Measurements from ENCODE around the gene MCF2L. TPM values are rescaled to one million over a fixed set of nuclear protein-coding genes. Genes with fewer than 3 reads are reported as not detected.

Gene MCF2L
- total and polyA plus RNA-seq, 2 experiments from 2014 or later: 4.8 to 25.6 TPM

- no peak; a peak in 1 of 4 replicates for TF ChIP-seq CTCF (conservative IDR thresholded peaks at IDR 0.05; ENCODE audit: low read depth in 2 of 2)
- TF ChIP-seq STAT1 (IDR thresholded peaks at IDR 0.05; ENCODE audit: unreplicated experiment): no peak
- no peak for TF ChIP-seq EZH2phosphoT487 (IDR thresholded peaks at IDR 0.05; ENCODE audit: unreplicated experiment)
These were observed 160.5 kb downstream of the MCF2L start (continued) for GRCh38 chr13:113129480-113129879.

DNA sequence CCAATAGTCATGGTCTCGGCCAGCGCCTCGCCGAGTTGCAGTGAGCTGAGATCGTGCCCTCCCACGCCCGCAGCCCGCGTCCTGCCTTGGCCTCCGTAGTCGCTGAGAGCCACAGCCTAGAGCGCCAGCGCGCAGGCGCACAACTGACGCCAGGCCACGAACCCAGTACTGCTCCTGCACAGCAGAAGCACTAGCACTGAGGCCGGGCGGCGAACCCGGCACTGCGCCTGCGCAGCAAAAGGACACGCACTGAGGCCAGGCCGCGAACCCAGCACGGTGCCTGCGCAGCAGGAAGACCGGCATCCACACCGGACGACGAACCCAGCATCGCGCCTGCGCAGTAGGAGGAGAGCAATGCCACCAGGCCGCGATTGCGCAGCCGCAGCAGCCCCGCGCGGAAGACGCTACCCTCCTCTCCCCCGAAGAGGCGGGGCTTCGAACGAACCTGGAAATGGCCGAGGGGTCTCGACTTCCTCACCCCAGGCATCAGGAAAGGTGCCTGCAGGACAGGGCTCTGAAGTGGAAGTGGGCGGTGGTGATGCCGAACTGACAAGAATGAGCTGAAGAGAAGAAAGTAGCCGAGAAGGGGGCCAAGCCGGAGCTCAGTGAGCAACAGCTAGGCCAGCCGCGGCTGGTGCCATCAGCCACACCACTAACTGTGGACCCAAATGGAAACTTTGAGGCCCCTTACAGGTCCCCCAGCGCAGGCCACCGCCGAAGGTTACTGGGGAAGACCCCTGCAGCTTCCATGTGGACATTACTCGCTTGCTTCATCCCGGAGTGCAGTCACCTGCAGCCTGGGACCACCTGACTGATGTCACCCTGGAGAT lies 161.1 kb downstream of the MCF2L start:
- Mint-ChIP-seq H3K36me3 (ENCODE audit: low read depth) (no peaks in the 10 kb centered on the region), H3K4me1 (peaks cover 5% of the 10 kb centered on the region), H3K9me3 (no peaks in the 10 kb centered on the region), H3K4me3 (no peak overlapping the region), H3K27me3 (ENCODE audit: insufficient read depth, low read depth, poor library complexity) (peaks cover 8% of the 10 kb centered on the region), H3K27ac (no peak overlapping the region)
- Histone ChIP-seq H3K79me2 (replicated peaks; ENCODE audit: insufficient read depth) (no peaks in the 10 kb centered on the region), H3K36me3 (ENCODE audit: insufficient read depth) (no peaks in the 10 kb centered on the region), H3K9me2 (ENCODE audit: insufficient read depth) (no peaks in the 10 kb centered on the region), H3K27me3 (ENCODE audit: insufficient read depth) (no peaks in the 10 kb centered on the region), H4K20me1 (replicated peaks; ENCODE audit: insufficient read depth) (no peaks in the 10 kb centered on the region), H3K4me3 (no peak overlapping the region), H3K27ac (ENCODE audit: low read depth) (no peak overlapping the region), H3K4me1 (ENCODE audit: insufficient read depth) (no peaks in the 10 kb centered on the region), H3K4me2 (no peak overlapping the region), H3F3A (replicated peaks; ENCODE audit: low read depth) (no peaks in the 10 kb centered on the region), H2AFZ (0 out of 2 replicates have a peak overlapping the region, but pooled peaks have one; percentile 90)
- ATAC-seq: peak; percentile 45
- no peak for DNase-seq (ENCODE audit: low spot score)
- no peak for TF ChIP-seq CTCF (conservative IDR thresholded peaks at IDR 0.05; ENCODE audit: low read depth in 2 of 2)

DNA sequence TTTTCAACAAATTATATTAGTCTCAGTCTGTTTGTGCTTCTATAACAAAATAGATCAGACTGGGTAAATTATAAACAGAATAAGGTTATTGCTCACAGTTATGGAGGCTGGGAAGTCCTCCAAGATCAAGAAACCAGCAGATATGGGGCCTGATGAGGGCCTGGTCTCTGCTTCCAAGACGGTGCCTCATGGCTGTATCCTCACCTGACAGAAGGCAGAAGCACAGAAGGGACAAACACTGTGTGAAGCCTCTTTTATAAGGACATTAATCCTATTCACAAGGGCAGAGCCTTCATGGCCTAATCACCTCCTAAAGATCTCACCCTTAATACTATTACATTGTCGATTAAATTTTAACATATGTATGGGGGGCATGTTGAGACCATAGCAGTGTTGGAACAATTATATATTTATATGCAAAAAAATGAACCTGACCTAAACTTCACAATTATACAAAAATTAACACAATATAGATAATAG lies 166.3 kb downstream of the MCF2L start:
- Mint-ChIP-seq H3K36me3 (ENCODE audit: low read depth) (no peaks in the 10 kb centered on the region), H3K27me3 (ENCODE audit: insufficient read depth, low read depth, poor library complexity) (no peaks in the 10 kb centered on the region), H3K9me3 (no peaks in the 10 kb centered on the region), H3K4me1 (peaks cover 14% of the 10 kb centered on the region), H3K27ac (no peak overlapping the region), H3K4me3 (no peak overlapping the region)
- Histone ChIP-seq H3K4me1 (ENCODE audit: insufficient read depth) (peaks cover 9% of the 10 kb centered on the region), H3K79me2 (replicated peaks; ENCODE audit: insufficient read depth) (no peaks in the 10 kb centered on the region), H4K20me1 (replicated peaks; ENCODE audit: insufficient read depth) (no peaks in the 10 kb centered on the region), H3K36me3 (ENCODE audit: insufficient read depth) (no peaks in the 10 kb centered on the region), H3K4me3 (no peak overlapping the region), H3K27ac (ENCODE audit: low read depth) (no peak overlapping the region), H3K4me2 (no peak overlapping the region), H3K27me3 (ENCODE audit: insufficient read depth) (no peaks in the 10 kb centered on the region), H3K9me2 (ENCODE audit: insufficient read depth) (no peaks in the 10 kb centered on the region), H3F3A (replicated peaks; ENCODE audit: low read depth) (no peaks in the 10 kb centered on the region), H2AFZ (no peak overlapping the region)
- no peak for DNase-seq (ENCODE audit: low spot score)
- no peak for ATAC-seq
- TF ChIP-seq CREB1 (CRISPR knock-in tag; IDR thresholded peaks at IDR 0.05; ENCODE audit: low read depth): no peak
- no peak for TF ChIP-seq JUNB (IDR thresholded peaks at IDR 0.05; ENCODE audit: unreplicated experiment)
- no peak for TF ChIP-seq NANOG (IDR thresholded peaks at IDR 0.05; ENCODE audit: borderline replicate concordance)
- TF ChIP-seq REST (IDR thresholded peaks at IDR 0.05; ENCODE audit: unreplicated experiment): no peak
